GM12872 (cell line): ENCODE results near the gene JMJD7.

ENCODE experiments used
- TF ChIP-seq, protein P1 (sequence below): IDR thresholded peaks from 3 replicates; pipeline ENCODE4 v1.5.1; 2011; ENCODE audit warnings: low read depth, mild to moderate bottlenecking, low read length, moderate library complexity; ENCODE audit not compliant: insufficient read depth

JMJD7 gene

DNA sequence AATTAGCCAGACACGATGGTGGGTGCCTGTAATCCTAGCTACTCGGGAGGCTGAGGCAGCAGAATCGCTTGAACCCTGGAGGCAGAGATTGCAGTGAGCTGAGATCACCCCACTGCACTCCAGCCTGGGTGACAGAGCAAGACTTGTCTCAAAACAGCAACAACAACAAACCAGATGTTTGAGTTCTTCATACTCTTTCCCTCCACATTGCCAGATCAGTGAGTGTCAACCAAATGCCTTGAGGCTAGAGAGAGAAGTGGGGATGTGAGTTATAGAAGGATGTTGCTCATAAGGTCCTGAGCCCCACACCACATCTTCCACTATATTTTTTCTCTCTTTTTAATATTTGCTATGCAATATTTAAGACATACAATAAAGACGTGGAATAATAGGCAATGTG lies 33.8 kb upstream of the JMJD7 start:
- TF ChIP-seq, protein P1, sequence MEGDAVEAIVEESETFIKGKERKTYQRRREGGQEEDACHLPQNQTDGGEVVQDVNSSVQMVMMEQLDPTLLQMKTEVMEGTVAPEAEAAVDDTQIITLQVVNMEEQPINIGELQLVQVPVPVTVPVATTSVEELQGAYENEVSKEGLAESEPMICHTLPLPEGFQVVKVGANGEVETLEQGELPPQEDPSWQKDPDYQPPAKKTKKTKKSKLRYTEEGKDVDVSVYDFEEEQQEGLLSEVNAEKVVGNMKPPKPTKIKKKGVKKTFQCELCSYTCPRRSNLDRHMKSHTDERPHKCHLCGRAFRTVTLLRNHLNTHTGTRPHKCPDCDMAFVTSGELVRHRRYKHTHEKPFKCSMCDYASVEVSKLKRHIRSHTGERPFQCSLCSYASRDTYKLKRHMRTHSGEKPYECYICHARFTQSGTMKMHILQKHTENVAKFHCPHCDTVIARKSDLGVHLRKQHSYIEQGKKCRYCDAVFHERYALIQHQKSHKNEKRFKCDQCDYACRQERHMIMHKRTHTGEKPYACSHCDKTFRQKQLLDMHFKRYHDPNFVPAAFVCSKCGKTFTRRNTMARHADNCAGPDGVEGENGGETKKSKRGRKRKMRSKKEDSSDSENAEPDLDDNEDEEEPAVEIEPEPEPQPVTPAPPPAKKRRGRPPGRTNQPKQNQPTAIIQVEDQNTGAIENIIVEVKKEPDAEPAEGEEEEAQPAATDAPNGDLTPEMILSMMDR: no peak

DNA sequence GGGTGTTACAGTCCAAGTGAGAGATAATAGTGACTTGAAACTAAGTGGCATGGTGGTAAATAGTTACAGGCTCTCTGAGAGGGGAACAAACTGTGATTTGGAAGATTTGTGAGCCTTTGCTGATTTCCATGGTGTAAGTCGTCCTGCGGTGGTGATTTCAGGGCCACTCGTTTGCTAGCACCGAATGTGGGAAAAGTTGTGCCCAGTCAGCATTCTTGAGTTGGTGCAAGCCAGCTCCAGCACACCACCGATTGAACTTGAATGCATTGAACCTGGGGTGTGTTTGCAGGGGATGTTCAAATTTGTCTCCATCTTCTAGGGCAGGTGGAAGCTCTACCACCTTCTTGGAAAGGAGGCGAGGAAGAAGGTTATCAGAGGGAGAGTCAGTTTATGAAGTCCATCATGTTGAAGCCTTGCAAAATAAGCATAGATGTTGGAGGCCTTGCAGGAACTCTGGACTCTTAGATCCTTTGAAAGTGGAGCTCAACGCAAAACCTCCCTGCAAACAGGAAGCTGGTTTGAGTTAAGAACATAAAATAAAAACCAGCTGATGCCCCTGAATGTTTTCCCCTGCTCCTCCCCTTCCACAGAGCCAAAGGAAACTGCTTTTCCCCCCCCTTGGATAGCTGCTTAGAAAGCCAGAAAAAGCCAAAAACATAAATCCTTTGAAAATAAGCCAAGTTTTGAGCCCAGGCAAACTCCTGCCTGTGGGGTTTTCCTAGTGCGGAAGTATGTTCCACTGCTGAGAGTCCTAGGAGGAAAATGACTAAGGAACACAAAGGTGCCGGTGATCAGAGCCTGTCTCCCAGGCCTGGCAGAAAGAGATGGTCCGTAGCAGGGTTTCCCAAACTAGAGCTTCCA lies 31.7 kb upstream of the JMJD7 start:
- TF ChIP-seq, protein P1: no peak

DNA sequence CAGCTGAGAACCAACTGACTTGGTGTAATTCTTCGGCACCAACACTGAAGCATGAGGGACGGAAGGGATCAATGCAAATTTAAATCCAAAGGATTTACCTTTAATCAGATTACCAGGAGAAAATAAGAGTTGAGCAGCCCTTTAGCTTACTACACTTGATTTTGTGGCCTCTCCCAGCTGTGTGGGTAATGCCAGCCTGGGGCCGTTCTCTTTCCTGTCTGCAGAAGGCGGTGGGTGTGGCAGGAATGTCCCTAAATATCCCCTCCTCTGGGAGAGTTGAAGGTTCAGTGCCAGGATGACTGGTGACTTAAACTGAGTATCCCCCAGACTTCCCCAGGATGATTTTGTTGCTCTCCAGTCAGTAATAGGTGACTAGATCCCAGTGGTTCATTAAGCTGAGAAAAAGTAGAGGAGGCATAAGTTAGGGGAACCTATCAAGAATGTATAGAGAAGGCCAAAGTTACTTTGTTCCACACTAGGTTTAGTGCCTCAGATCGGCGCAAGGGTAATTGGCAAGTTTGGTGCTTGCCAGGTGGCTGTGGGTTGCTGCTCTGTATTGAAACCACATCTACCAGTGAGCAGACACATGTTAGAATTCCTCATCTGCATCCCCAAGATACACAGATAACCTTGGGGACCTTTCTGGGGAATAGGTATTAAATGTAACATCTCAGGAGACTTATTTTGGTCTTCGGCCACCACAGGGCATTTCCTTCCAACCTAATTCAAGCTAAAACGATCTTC lies 30.5 kb upstream of the JMJD7 start:
- TF ChIP-seq, protein P1: no peak

DNA sequence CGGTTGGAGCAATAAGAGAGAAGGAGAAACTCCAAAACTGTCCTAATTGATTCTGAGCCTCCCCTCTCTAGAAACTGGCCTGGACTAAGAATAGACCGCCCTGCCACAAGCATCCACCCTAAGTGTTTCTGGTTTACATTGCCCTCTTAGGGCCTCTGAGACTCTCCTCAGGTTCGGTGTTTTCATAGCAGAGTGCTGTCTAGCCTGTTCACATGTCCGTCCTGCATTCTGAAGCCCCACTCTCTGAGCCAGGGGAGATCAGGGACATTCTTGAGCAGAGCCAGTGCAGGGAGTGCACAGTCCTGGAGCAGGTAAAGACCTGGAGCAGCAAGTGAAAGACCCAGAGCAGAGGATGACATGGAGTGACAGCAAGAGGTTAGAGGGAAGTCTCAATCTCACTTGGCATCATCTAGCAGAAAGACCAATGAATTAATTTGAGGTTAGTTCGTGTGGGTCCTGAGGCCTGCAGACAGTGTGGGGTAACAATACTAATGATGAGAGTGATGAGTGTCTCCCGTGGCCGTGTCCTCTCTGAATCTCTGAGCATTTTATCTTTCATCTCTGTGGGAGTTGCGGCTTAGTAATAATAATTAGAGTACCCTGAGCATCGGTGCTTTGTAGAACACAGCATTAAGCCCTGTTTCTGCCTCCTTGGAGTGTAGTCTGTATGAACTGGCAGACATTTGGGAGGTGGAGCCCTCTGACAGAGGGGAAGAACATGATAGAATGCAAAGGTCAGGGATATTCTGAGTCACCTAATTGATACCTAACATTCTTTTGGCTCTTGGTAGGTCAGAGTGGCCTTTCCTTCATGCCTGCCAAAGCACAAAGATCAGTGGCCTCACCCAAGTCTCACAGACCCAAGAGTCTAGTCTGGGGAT lies 29.0 kb upstream of the JMJD7 start:
- TF ChIP-seq, protein P1: no peak

DNA sequence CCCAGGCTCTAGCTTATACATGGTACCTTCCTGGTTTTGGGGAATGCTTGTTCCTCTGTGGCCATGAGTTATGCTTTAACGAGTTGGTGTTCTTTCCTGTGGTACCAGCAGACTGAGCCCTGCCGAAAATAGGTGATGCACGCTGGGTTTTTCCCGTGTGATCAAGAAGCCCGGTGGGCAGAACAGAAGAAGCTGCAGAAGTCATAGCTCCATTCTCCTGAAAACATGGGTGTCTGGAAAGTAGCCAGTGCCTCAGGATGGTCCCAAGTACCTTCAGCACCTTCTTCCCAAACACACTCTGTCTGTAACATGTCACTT lies 28.4 kb upstream of the JMJD7 start:
- TF ChIP-seq, protein P1: no peak

DNA sequence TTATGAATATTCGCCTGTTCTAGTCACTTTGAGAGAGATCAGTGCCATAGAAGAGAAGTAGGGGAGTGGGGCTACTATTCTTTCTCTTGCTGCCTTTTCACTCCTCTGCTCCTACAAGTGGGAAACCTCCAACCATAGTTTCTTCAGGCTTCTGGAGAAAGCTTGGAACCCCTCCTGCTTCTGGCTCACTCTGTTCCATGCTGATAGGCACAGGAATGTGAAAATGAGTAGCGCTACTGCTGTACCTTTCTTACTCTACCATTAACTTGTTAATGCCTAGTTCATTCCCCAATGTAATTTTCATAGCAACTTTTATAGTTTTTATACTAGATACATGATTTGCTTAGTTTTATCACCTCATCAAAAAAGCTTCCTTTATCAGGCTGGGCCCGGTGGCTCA lies 26.7 kb upstream of the JMJD7 start:
- TF ChIP-seq, protein P1: no peak
